M059J (cell line): ENCODE measurements around the gene TRAPPC3L. TPM values are rescaled to one million over a fixed set of nuclear protein-coding genes. Genes with fewer than 3 reads are reported as not detected.

Experiments
- DNase-seq: peaks from one replicate; pipeline ENCODE4 v3.0.0-alpha.2; 2012; ENCODE audit warnings: low read depth
- total RNA-seq: library from RNA; depleted of rRNA; stranded (reverse); fragments of >200 nt; shearing (Covaris generic); gene quantifications from 2 replicates; pipeline ENCODE4 v1.2.3, GENCODE V29; 2014

TRAPPC3L gene
- total RNA-seq, 1 experiment from 2014 or later, result 0.27 TPM

- DNase-seq, result peak; percentile 94
Observed at GRCh38 chr6:116557893-116558292, 12.4 kb upstream of the TRAPPC3L start.

- DNase-seq, result no peak
Observed at GRCh38 chr6:116556814-116557415, 11.4 kb upstream of the TRAPPC3L start.

- peak; percentile 56 for DNase-seq
Observed at GRCh38 chr6:116556065-116556464, 10.6 kb upstream of the TRAPPC3L start.

- no peak for DNase-seq
Observed at GRCh38 chr6:116553451-116553850, 8.0 kb upstream of the TRAPPC3L start, which contains the start of gene CALHM4. TSS of gene CALHM4 (plus strand) at chr6:116553751. CDS start at chr6:116553794, 43 bp downstream.

GRCh38 chr6:116550796-116551195 lies 5.3 kb upstream of the TRAPPC3L start:
- DNase-seq, result no peak

- no peak for DNase-seq
Observed at GRCh38 chr6:116547358-116547757, 1.9 kb upstream of the TRAPPC3L start.

GRCh38 chr6:116543149-116543548 lies 2.3 kb downstream of the TRAPPC3L start:
- DNase-seq, result no peak

- no peak for DNase-seq
Observed at GRCh38 chr6:116542426-116542825, 3.1 kb downstream of the TRAPPC3L start.

- DNase-seq, result peak; percentile 55
Observed at GRCh38 chr6:116536216-116536621, 9.3 kb downstream of the TRAPPC3L start.

GRCh38 chr6:116535109-116535508 lies 10.4 kb downstream of the TRAPPC3L start:
- no peak for DNase-seq

- no peak for DNase-seq
Observed at GRCh38 chr6:116533233-116533957, 12.1 kb downstream of the TRAPPC3L start.

- DNase-seq, result peak; percentile 50
Observed at GRCh38 chr6:116531675-116532570, 13.6 kb downstream of the TRAPPC3L start.

- no peak for DNase-seq
Observed at GRCh38 chr6:116530436-116530835, 15.0 kb downstream of the TRAPPC3L start.

GRCh38 chr6:116529466-116530290 lies 15.8 kb downstream of the TRAPPC3L start:
- no peak for DNase-seq

GRCh38 chr6:116528780-116529179 lies 16.7 kb downstream of the TRAPPC3L start:
- peak; percentile 41 for DNase-seq

- DNase-seq, result no peak
Observed at GRCh38 chr6:116528133-116528532, 17.4 kb downstream of the TRAPPC3L start.

- no peak for DNase-seq
Observed at GRCh38 chr6:116524236-116524635, 21.2 kb downstream of the TRAPPC3L start.

GRCh38 chr6:116522896-116523295 lies 22.6 kb downstream of the TRAPPC3L start:
- DNase-seq, result no peak

- DNase-seq, result no peak
Observed at GRCh38 chr6:116518621-116519368, 26.7 kb downstream of the TRAPPC3L start.

GRCh38 chr6:116515141-116515540 lies 30.3 kb downstream of the TRAPPC3L start:
- DNase-seq, result no peak

GRCh38 chr6:116514111-116514510 lies 31.4 kb downstream of the TRAPPC3L start:
- DNase-seq, result no peak
